MM.1S (cell line): Measurements from ENCODE around the gene RGL2.

Experiments used
- CTCF ChIP-seq: fragments of 300-600 bp; sonication (generic); IDR thresholded peaks from 2 replicates; pipeline ENCODE4 v1.5.1; 2016; ENCODE audit warnings: antibody characterized with exemption, low read length, mixed read lengths
- EZH2 ChIP-seq: fragments of 300-600 bp; sonication (generic); optimal IDR thresholded peaks from 2 replicates; pipeline ENCODE3; 2017; ENCODE audit warnings: low read depth, mild to moderate bottlenecking, antibody characterized with exemption, low read length, mixed read lengths

GRCh38 chr6:33347816-33348215 is 49.1 kb upstream of the RGL2 start:
- TF ChIP-seq EZH2 = no peak
- no peak for TF ChIP-seq CTCF
